Measurements from ENCODE around the gene TMEM119. TPM values are rescaled to one million over a fixed set of nuclear protein-coding genes. Genes with fewer than 3 reads are reported as not detected.

TMEM119 gene
- total and polyA plus RNA-seq, 2 of the 13 experiments (the other 11 are each of a cell fraction or from before 2014, with no cell fraction given) = not detected

GRCh38 chr12:108543652-108544051 is 54.2 kb downstream of the TMEM119 start:
- CTCF ChIA-PET (ENCODE audit: low intra/inter-chr PET ratio, low total read pairs) = no interaction called here
- POLR2A ChIA-PET = no interaction called here
- Histone ChIP-seq H2AFZ (ENCODE audit: low read length) (no peak overlapping the region), H3K4me2 (ENCODE audit: low read depth, low read length) (no peak overlapping the region), H3K9me3 (ENCODE audit: low read length) (no peaks in the 10 kb centered on the region), H3K27me3 (ENCODE audit: control insufficient read depth in 1 of 2, insufficient read depth in 2 of 2, low read length in 2 of 2) (no peaks in the 10 kb centered on the region), H3K4me1 (ENCODE audit: insufficient read depth, low read length) (no peaks in the 10 kb centered on the region), H3K27ac (ENCODE audit: extremely low read length, insufficient read depth, low read length) (no peak overlapping the region), H3K9ac (ENCODE audit: insufficient read depth, low read depth, low read length) (no peak overlapping the region), H3K36me3 (replicated peaks in 1 of 2; ENCODE audit: control insufficient read depth in 1 of 2, insufficient read depth in 2 of 2, low read length in 2 of 2) (peaks cover 23 to 76% of the 10 kb centered on the region in 2 experiments), H4K20me1 (ENCODE audit: insufficient read depth, low read length) (peaks cover 10% of the 10 kb centered on the region; the same call in 1 of the 2 replicates), H3K4me3 (replicated peaks in 1 of 3; ENCODE audit: insufficient read depth in 1 of 3, low read depth in 2 of 3, low read length in 3 of 3) (no peak overlapping the region), H3K79me2 (ENCODE audit: insufficient read depth, low read length) (peaks cover 39% of the 10 kb centered on the region)
- no peak for FAIRE-seq
- WGBS (ENCODE audit: low lambda C conversion rate) = 96% methylated on average over 3 of the region's 3 CpGs
- no peak for DNase-seq (ENCODE audit: low spot score)
- in situ Hi-C loops (cut with HindIII; ENCODE audit: extremely low pct_ligation_motif_present, low pct_unique_long_range_greater_than_20kb) (no loop called here), intact Hi-C loops (cut with micrococcal nuclease; ENCODE audit: unreplicated experiment) (no loop called here)
- TF ChIP-seq ZNF770 (CRISPR knock-in tag; IDR thresholded peaks at IDR 0.05) = no peak
- TF ChIP-seq MNT (IDR thresholded peaks at IDR 0.05) = no peak
- no peak for TF ChIP-seq MAZ (IDR thresholded peaks at IDR 0.05; ENCODE audit: borderline replicate concordance, low read depth, low read length)
- TF ChIP-seq MAZ (CRISPR knock-in tag; IDR thresholded peaks at IDR 0.05; ENCODE audit: low read depth) = no peak
- TF ChIP-seq BRD4 (CRISPR knock-in tag; IDR thresholded peaks at IDR 0.05) = no peak
- TF ChIP-seq MEIS2 (CRISPR knock-in tag; IDR thresholded peaks at IDR 0.05) = no peak
- TF ChIP-seq ZNF17 (CRISPR knock-in tag; IDR thresholded peaks at IDR 0.05) = no peak
- no peak for ATAC-seq
- TSS peak; percentile 7 for BruUV-seq (replicated peaks)
